Measurements from ENCODE around the gene MAST1.

GRCh38 chr19:12921047-12921446 lies 82.7 kb downstream of the MAST1 start:
- TF ChIP-seq CTCF (IDR thresholded peaks at IDR 0.05) (no peak), POLR2A (IDR thresholded peaks at IDR 0.05) (no peak)

Measured in upper lobe of left lung (tissue), 4 donors.